KOPT-K1 (cell line): Measurements from ENCODE around the gene BABAM2.

ENCODE experiments used
- H3K27ac ChIP-seq: fragments of 200-600 bp; sonication (generic); 2 replicates; pipeline ENCODE4 v1.5.1; 2016; ENCODE audit warnings: antibody characterized with exemption, mild to moderate bottlenecking, low read depth, low read length; ENCODE audit not compliant: poor library complexity, severe bottlenecking
- H3K36me3 ChIP-seq: fragments of 200-600 bp; sonication (generic); 2 replicates; pipeline ENCODE4 v1.5.1; 2017; ENCODE audit warnings: antibody characterized with exemption, mild to moderate bottlenecking, low read length, moderate library complexity; ENCODE audit not compliant: insufficient read depth
- H3K9me3 ChIP-seq: fragments of 200-600 bp; sonication (generic); 2 replicates; pipeline ENCODE4 v1.5.1; 2017; ENCODE audit warnings: antibody characterized with exemption, low read length, mild to moderate bottlenecking; ENCODE audit not compliant: insufficient read depth, poor library complexity, severe bottlenecking

The BABAM2 gene

GRCh38 chr2:28117104-28117596, 226.6 kb downstream of the BABAM2 start:
- Histone ChIP-seq H3K36me3 (no peaks in the 10 kb centered on the region), H3K27ac (no peak overlapping the region), H3K9me3 (no peaks in the 10 kb centered on the region)

GRCh38 chr2:28119631-28120030, 229.1 kb downstream of the BABAM2 start:
- no peak overlapping the region for H3K27ac ChIP-seq
- H3K9me3 ChIP-seq = no peaks in the 10 kb centered on the region
- no peaks in the 10 kb centered on the region for H3K36me3 ChIP-seq

DNA sequence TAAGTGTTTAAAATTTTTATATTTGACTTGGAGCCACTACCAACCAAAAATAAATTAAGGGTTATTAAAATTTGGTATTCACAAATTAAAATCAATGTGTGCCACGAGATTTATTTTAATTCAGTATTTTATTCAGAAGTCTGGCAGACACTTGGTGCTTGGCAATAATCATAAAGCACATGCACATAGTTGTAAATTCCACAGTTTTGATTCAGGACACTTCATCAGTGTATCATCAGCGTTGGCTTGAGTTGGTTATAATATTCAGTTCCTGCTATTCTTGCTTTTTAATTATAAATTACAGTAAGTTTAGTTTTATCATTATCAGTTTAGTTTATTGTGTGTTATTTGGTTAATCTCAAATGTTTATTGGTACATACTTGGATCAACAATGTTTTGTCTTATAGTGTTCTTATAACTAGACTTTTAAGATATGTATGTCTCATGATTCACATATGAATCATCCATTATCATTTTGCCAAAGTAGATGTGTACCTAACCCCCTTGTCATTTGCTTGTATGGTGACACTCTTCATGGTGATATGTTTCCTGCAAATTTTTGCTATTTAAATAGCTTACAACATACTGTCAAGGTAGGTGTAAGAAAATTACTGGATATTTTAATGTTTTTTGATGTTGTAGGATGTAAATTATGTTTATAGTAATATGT, 237.9 kb downstream of the BABAM2 start:
- H3K36me3 ChIP-seq = no peaks in the 10 kb centered on the region
- H3K9me3 ChIP-seq = no peaks in the 10 kb centered on the region
- H3K27ac ChIP-seq = no peak overlapping the region

DNA sequence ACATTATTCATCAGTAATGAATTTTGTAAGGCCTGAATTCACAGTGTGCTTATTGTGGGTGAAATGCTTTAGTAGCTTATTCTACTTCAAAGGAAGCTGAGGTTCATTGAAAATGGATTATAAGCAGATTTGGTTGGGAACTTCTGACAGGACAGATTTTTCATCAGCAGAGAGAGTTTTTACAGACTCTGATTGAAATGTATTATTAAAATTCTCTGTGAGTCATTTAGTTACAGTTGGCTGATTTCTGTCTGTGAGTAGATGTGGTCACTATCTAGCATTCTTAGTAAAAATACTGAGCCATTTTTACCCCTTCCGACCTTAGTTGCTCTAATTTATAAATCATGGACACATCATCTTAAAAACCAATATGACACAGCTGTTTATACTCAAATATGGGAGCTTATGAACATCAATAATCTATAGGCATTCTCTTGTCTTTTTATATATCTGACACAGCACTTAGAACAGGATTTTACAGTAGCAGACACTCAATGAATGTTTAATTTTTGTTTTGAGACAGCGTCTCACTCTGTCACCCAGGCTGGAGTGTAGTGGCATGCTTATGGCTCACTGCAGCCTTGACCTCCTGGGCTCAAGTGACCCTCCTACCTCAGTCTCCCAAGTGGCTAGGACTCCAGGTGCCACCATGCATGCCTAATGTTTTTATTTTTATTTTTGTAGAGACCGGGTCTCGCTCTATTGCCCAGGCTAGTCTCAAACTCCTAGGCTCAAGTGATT, 239.6 kb downstream of the BABAM2 start:
- H3K27ac ChIP-seq = no peak overlapping the region

DNA sequence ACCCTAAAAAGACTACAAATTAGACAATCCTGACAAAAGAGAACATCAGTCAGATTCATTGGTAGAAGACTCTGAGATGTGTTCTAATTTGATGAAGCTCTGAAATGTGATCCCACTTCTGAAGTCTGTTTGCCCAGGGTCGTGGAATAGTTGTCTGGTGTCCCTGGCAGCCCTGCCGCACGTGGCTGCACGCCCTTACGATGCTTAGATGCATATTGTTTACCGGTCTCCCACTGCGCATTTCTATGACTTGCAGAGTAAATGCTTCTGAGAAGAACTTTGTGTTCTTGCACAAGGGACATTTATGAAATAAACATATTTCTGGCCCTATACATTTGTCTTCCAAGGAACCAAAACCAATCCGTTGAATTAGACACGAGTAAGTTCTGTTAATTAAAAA, 243.2 kb downstream of the BABAM2 start:
- H3K9me3 ChIP-seq = no peaks in the 10 kb centered on the region
- no peak overlapping the region for H3K27ac ChIP-seq
- H3K36me3 ChIP-seq = no peaks in the 10 kb centered on the region

More for the DNA sequence above, 239.6 kb downstream of the BABAM2 start:
- H3K36me3 ChIP-seq = no peaks in the 10 kb centered on the region
- H3K9me3 ChIP-seq = no peaks in the 10 kb centered on the region

DNA sequence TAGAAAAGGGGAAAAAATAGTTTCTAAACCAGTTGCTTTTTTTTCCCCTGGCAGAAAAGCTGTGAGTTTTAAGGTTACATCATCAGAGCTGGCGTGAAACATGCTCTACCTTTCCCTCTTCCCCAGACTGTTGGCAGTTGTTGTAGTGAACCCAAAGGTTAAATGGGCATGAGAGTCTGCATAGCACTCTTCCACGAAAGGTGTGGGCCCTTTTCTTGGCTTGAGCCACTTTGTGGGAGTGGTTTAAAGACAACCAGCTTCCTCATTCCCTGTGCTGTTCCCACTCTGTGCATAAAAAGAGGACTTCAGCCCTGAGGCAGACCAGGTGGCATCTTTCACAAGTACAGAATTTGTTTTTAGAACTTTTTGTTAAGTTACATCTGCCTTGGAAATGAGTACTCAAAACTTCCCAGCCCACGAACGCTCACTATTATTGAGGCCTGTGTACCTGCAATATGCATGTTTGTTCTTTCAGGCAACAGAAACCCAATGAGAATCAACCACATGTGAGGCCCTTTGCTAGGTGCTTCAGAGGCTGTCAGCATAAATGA, 243.8 kb downstream of the BABAM2 start:
- H3K27ac ChIP-seq = peak overlapping the region; percentile 26
- H3K9me3 ChIP-seq = no peaks in the 10 kb centered on the region
- no peaks in the 10 kb centered on the region for H3K36me3 ChIP-seq

- H3K27ac ChIP-seq = peak overlapping the region; percentile 26
- no peaks in the 10 kb centered on the region for H3K36me3 ChIP-seq
- H3K9me3 ChIP-seq = no peaks in the 10 kb centered on the region
Observed at GRCh38 chr2:28134857-28135256, 244.3 kb downstream of the BABAM2 start.

DNA sequence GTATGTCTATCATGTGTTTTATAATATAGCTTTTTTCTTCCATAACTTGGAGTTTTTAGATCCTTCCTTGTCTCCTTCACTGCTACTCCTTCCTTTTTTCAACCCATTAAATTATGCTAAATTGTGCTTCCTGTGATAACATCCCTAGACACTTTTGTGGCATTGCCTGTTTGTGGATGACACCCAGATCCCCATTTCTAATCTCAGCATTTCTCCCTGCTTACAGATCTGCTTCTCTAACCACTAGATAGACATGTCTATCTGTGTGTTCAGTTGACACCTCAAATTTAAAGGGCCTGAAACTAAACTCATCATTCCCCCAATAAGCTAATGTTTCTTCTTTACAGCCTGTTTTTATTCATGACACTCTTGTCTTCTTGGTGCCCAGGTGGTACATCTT, 244.8 kb downstream of the BABAM2 start:
- no peaks in the 10 kb centered on the region for H3K9me3 ChIP-seq
- no peaks in the 10 kb centered on the region for H3K36me3 ChIP-seq
- no peak overlapping the region for H3K27ac ChIP-seq

- H3K9me3 ChIP-seq = no peaks in the 10 kb centered on the region
- no peaks in the 10 kb centered on the region for H3K36me3 ChIP-seq
- no peak overlapping the region for H3K27ac ChIP-seq
Observed at GRCh38 chr2:28135799-28136198, 245.3 kb downstream of the BABAM2 start.

GRCh38 chr2:28136556-28136955, 246.0 kb downstream of the BABAM2 start:
- no peaks in the 10 kb centered on the region for H3K9me3 ChIP-seq
- no peaks in the 10 kb centered on the region for H3K36me3 ChIP-seq
- no peak overlapping the region for H3K27ac ChIP-seq

GRCh38 chr2:28137221-28137620, 246.7 kb downstream of the BABAM2 start:
- Histone ChIP-seq H3K9me3 (no peaks in the 10 kb centered on the region), H3K36me3 (no peaks in the 10 kb centered on the region), H3K27ac (no peak overlapping the region)

DNA sequence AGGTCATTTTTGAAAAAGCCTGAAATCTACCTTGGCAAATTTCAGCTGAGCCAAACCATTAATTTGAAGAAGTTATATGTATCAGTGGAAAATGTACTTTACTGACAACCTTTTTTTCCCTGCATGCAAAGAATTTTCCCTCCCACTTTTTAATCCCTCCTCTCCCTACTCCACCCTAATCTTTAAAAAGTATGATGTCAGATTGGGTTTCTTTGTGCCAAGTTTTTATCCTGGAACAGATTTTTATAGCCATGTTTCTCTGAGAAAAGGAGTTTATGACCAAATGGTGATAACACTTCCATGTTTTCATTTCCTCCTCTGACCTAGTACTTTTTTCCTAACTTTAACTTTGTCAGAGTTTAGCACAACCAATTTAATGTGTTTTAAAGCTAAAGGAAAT, 251.9 kb downstream of the BABAM2 start:
- no peaks in the 10 kb centered on the region for H3K9me3 ChIP-seq
- no peaks in the 10 kb centered on the region for H3K36me3 ChIP-seq
- no peak overlapping the region for H3K27ac ChIP-seq

DNA sequence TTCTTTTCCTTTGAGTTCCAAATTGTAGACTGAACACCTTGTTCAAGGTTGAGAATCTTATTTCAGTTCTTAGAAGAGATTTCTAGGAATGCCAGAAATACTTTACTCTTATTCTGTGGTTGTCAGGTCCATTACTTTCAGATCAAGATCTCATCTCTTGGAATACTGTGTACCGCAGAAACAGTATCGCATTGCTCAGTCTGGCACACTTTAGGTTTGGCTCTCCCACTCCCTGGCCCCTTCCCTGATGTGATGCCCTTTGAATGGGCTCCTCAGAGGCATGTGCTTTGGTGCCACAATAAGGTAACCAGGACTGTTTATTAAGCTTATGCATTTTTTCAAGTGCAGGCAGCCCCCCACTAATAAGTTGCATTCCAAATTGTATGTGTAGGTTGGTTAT, 257.5 kb downstream of the BABAM2 start:
- H3K36me3 ChIP-seq = no peaks in the 10 kb centered on the region
- no peak overlapping the region for H3K27ac ChIP-seq
- no peaks in the 10 kb centered on the region for H3K9me3 ChIP-seq

DNA sequence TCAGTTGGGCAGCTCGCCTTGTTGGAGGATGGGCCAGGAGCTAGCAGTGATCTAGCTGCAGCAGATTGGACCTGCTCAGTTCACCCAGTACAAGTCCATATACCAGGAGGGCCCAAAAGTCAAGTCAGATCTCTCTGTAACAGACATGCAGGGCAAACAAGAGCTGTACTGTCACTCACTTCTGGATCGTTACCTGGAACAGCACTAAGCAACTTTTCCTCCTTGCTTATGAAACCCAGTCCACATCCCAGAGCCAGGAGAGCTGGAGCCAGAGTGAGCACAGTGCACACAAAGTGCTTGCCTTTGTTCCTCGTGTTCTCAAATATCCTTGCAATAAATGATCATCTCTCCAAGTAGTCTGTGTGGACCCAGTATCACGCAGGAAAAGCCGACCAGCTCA, 258.0 kb downstream of the BABAM2 start:
- no peaks in the 10 kb centered on the region for H3K36me3 ChIP-seq

GRCh38 chr2:28150236-28150915, 259.8 kb downstream of the BABAM2 start:
- no peak overlapping the region for H3K27ac ChIP-seq
- peaks cover under 1% of the 10 kb centered on the region for H3K9me3 ChIP-seq
- H3K36me3 ChIP-seq = no peaks in the 10 kb centered on the region

More for the DNA sequence above, 258.0 kb downstream of the BABAM2 start:
- no peak overlapping the region for H3K27ac ChIP-seq
- H3K9me3 ChIP-seq = no peaks in the 10 kb centered on the region
